Loucy (cell line): ENCODE data around the gene MIF4GD.

Experiments
- H2AFZ ChIP-seq: fragments of 200-600 bp; sonication (generic); 2 replicates; pipeline ENCODE4 v1.6.0; 2016; ENCODE audit warnings: antibody characterized with exemption, mild to moderate bottlenecking, low read length, moderate library complexity
- H3F3A ChIP-seq: fragments of 200-600 bp; 2 replicates; pipeline ENCODE4 v1.6.0; 2016; ENCODE audit warnings: antibody characterized with exemption, low read depth, mild to moderate bottlenecking
- H3K27me3 ChIP-seq: fragments of 200-600 bp; sonication (generic); 2 replicates; pipeline ENCODE4 v1.6.1; 2014; ENCODE audit warnings: low read length, mild to moderate bottlenecking; ENCODE audit not compliant: insufficient read depth, poor library complexity, severe bottlenecking
- H3K36me3 ChIP-seq: fragments of 200-600 bp; sonication (generic); 2 replicates; pipeline ENCODE4 v1.6.1; 2016; ENCODE audit warnings: low read length; ENCODE audit not compliant: insufficient read depth
- H3K4me1 ChIP-seq: fragments of 200-600 bp; sonication (generic); 2 replicates; pipeline ENCODE4 v1.5.1; 2014; ENCODE audit warnings: low read length, mild to moderate bottlenecking; ENCODE audit not compliant: insufficient read depth, poor library complexity, severe bottlenecking
- H3K4me2 ChIP-seq: fragments of 200-600 bp; sonication (generic); 2 replicates; pipeline ENCODE4 v1.6.0; 2014; ENCODE audit warnings: antibody characterized with exemption, low read length, low read depth, mild to moderate bottlenecking; ENCODE audit not compliant: poor library complexity, severe bottlenecking
- H3K4me3 ChIP-seq: fragments of 200-600 bp; sonication (generic); 2 replicates; pipeline ENCODE4 v1.5.1; 2014; ENCODE audit warnings: low read length, mild to moderate bottlenecking, mixed read lengths; ENCODE audit not compliant: poor library complexity, severe bottlenecking
- H3K79me2 ChIP-seq: fragments of 200-600 bp; sonication (generic); 2 replicates; pipeline ENCODE4 v1.6.1; 2014; ENCODE audit warnings: low read length; ENCODE audit not compliant: insufficient read depth
- H3K9ac ChIP-seq: fragments of 200-600 bp; sonication (generic); 2 replicates; pipeline ENCODE4 v1.6.0; 2014; ENCODE audit warnings: mild to moderate bottlenecking, low read depth, low read length, moderate library complexity; ENCODE audit not compliant: poor library complexity, severe bottlenecking
- H3K9me2 ChIP-seq: fragments of 200-600 bp; sonication (generic); replicated peaks from 2 replicates; pipeline ENCODE4 v1.6.1; 2016; ENCODE audit warnings: low read depth, low read length, mixed read lengths
- H3K9me3 ChIP-seq: fragments of 200-600 bp; sonication (generic); 2 replicates; pipeline ENCODE4 v1.6.1; 2014; ENCODE audit warnings: mild to moderate bottlenecking, antibody characterized with exemption, low read length, low read depth; ENCODE audit not compliant: insufficient read depth
- H4K20me1 ChIP-seq: fragments of 200-600 bp; sonication (generic); 2 replicates; pipeline ENCODE4 v1.6.0; 2014; ENCODE audit warnings: antibody characterized with exemption, low read length, mild to moderate bottlenecking; ENCODE audit not compliant: insufficient read depth, poor library complexity, severe bottlenecking
- EZH2phosphoT487 ChIP-seq: fragments of 200-600 bp; IDR thresholded peaks from 2 replicates; pipeline ENCODE4 v1.6.1; 2018; ENCODE audit warnings: antibody characterized with exemption, mild to moderate bottlenecking, moderate library complexity, borderline replicate concordance
- TF ChIP-seq, protein P1 (sequence below): fragments of 200-600 bp; sonication (generic); conservative IDR thresholded peaks from 2 replicates; pipeline ENCODE4 v1.5.1; 2014; ENCODE audit warnings: mild to moderate bottlenecking, antibody characterized with exemption, low read length

The MIF4GD gene

DNA sequence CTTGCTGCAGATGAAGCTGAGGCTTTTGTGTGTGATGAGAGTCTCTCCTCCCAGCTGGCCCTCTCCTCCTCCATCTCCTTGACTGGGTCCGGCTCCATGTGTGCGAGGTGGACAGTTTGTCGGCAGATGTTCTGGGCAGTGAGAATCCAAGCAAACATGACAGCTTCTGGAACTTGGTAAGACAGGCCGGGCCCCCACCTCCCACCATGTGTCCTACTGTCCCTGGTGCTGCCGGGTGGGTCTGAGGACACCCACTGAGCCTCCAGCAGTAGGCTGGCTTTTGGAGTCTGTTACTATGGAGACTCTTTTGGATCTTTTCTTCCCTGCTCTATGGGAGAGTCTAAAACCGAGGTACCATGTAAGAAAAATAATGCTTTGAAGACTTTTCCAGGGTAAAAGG lies 52.9 kb downstream of the MIF4GD start:
- Histone ChIP-seq H4K20me1 (no peaks in the 10 kb centered on the region), H3K9me3 (no peaks in the 10 kb centered on the region), H3K4me2 (no peak overlapping the region), H3K79me2 (no peaks in the 10 kb centered on the region), H2AFZ (no peak overlapping the region), H3K36me3 (peaks cover 69% of the 10 kb centered on the region; the same call in 1 of the 2 replicates), H3K9me2 (no peaks in the 10 kb centered on the region), H3K9ac (no peak overlapping the region), H3K4me1 (no peaks in the 10 kb centered on the region), H3K4me3 (no peak overlapping the region), H3F3A (no peaks in the 10 kb centered on the region), H3K27me3 (no peaks in the 10 kb centered on the region)
- TF ChIP-seq, protein P1, sequence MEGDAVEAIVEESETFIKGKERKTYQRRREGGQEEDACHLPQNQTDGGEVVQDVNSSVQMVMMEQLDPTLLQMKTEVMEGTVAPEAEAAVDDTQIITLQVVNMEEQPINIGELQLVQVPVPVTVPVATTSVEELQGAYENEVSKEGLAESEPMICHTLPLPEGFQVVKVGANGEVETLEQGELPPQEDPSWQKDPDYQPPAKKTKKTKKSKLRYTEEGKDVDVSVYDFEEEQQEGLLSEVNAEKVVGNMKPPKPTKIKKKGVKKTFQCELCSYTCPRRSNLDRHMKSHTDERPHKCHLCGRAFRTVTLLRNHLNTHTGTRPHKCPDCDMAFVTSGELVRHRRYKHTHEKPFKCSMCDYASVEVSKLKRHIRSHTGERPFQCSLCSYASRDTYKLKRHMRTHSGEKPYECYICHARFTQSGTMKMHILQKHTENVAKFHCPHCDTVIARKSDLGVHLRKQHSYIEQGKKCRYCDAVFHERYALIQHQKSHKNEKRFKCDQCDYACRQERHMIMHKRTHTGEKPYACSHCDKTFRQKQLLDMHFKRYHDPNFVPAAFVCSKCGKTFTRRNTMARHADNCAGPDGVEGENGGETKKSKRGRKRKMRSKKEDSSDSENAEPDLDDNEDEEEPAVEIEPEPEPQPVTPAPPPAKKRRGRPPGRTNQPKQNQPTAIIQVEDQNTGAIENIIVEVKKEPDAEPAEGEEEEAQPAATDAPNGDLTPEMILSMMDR, result no peak
- TF ChIP-seq EZH2phosphoT487, result no peak
